T47D (cell line): ENCODE results near the gene CCDC80.
"Not testable (repeated sequence)": the region's sequence is repeated elsewhere in the genome, so short reads cannot be mapped to it uniquely, and the experiment has no call there.

Source experiments
- DNase-seq, 2 experiments: peaks; one replicate each; pipeline versions ENCODE4 v3.0.0 to v3.0.0-alpha.2; 2011 to 2012; ENCODE audit warnings: low read depth in 1 of 2, low spot score in 1 of 2
- JUND ChIP-seq: IDR thresholded peaks from 2 replicates; pipeline ENCODE4 v1.6.1; 2012; ENCODE audit warnings: low read depth
- in situ Hi-C: cut with HindIII; loops from 2 replicates; pipeline ENCODE4 v1.10.0; 2016; ENCODE audit warnings: low sequenced_read_pairs, low pct_unique_long_range_greater_than_20kb

The CCDC80 gene

DNA sequence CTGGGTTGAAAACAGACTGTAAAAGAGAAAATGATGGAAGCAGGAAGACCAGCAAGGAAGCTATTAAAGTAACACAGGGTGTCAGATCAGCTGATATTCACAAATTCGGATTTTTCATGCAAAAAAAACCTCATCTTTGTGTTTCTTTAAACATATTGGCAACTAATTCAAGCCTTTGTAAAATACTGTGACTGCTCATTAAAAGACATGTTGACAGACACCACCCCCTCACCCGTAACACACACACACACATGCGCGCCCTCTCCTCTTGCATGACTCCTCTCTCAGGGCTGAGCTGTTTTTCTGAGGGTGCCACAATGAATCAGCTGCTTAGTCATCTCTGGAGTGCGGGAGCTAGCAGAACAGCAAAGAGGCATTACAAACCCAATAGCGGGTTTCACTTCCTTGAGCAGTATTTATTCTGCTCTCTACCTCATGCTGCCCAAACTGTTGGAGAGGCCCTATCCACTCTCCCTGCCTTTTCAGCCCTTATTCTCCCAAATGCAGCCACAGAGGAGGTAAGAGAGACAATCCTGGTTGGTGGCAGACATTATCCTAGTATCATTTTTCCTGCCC, 35.8 kb upstream of the CCDC80 start:
- in situ Hi-C loops: no loop called here
- TF ChIP-seq JUND: no peak
- peak in 1 of 2 experiments; percentile 35 for DNase-seq

DNA sequence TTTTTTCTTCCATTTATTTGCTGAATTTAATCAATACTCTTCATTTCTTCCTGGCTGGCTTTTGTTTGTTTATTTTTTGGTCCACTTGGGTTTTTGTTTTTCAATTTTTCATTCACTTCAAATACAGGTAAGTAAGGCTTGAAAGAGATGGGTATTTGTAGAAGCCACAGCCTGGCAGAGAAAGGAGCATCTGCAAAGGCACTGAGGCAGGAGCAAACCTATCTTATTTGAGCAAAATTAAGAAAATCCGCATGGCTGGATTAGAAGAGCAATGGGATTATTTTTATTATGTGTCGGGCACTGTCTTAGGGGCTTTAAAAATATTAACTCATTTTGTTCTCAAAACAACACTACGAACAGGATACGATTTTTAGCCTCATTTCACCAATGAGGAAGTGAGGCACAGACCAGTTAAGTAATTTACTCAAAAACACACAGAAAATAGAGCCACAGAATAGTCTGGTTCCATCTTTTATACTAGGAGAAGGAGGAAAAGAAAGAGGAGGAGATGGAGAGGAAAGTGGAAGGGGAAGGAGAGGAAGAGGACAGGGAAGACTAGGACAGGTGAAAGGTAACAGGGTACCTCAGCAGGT, 35.1 kb upstream of the CCDC80 start:
- TF ChIP-seq JUND: no peak

DNA sequence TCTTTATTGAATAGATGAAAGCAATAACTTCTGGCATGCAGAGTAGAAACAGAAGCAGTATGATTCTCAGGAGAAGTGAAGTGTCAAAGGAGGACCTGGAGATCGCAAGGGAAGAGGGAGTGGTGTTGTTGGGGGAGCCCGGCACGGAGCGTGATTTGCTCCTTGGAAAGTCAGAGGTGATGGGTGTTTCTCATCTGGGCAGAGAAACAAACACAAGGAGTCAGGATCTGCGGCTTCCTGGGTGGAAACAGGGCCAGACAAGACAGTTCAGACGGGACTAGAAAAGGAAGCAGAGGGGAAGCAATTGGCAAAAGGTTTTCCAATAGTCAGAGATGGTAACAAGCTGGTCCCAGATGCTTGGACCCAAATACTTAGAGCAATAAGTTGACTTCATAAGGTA, 34.4 kb upstream of the CCDC80 start:
- no peak for DNase-seq
- TF ChIP-seq JUND: no peak
- in situ Hi-C loops: no loop called here

More for the DNA sequence above, 35.1 kb upstream of the CCDC80 start:
- in situ Hi-C loops: no loop called here
- no peak for DNase-seq

DNA sequence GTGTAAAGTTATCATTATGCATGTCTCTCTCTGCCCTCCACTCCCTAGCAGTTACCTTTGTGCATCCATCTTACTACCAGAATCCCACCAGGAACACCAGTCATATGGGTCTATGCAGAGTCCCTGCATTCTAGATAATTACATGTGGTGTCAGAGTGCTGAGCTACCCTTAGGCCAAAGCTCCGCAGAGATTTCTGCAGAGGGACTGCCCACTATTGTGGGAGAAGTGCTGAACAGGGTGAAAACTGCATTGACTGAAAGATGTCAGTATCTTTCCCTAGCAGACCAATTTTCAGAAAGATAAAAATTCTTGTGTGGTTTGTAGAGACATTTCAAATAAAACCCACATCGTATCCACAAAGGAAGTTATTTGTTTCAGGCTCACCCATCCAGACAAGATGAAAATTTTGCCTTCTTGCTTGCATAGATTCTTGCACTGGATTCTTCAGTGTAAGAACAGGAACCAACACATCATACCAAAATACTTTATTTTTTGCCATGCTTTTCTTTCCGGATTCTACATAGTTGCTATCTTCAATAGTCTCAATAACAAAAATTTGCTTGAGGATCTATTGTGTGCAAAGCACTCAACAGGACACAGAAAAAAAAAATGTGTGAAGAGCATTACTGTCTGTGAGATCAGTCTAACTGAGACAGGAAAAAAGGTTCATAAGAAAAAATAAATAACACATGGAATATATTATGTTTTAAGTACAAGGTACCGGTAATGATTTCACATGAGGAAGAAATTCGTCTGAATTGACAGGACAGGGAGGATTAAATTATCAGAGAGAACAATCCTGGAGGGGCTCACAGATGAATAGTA, 32.0 kb upstream of the CCDC80 start:
- TF ChIP-seq JUND: no peak
- DNase-seq: no peak
- in situ Hi-C loops: no loop called here

DNA sequence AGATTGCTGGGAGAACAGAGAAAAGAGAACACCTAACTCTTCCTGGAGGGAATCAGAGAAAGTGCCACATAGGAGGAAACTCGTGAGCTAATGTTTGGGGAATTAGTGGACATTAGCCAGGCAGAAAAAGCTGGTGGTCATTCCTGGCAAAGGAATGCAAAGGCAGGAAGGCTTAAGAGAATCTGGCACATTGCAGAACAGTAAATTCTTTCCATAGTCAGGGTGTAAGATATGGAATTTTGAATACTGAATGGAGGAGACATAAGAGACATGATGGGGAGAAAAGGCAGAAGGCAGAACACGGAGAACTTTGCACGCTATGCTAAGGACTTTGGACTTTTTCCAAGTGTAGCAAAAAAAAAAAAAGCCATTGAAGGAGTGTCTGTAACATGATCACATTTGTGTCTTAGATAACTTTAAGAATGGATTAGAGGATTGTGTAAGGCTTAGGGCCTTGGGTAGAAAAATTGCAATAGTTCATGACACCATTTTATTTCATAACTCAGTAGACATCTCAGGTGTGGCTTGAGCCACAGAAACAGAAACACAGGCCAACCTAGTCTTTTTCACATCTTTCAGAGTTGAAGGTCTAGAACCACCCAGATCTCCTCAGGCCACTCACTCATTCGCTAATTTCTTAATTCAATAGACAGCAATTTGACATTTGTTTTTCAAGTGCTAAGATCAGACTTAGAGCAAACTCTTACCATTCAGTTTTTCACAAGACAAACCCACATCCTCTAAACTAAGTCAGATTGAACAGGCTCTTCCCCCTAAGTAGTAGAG, 31.2 kb upstream of the CCDC80 start:
- no peak for TF ChIP-seq JUND
- in situ Hi-C loops: no loop called here
- no peak for DNase-seq

DNA sequence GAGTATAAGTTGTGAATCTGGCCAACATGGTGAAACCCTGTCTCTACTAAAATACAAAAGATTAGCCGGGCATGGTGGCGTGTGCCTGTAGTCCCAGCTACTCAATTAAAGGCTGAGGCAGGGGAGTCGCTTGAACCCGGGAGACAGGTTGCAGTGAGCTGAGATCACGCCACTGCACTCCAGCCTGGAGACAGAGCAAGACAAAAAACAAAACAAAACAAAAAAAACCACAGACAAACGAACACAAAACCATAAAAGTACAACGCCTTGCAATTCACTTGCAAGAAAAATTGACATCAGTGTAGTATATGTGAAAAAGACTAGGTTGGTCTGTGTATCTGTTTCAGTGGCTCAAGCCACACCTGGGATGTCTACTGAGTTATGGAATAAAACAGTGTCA, 29.9 kb upstream of the CCDC80 start:
- no peak for DNase-seq

DNA sequence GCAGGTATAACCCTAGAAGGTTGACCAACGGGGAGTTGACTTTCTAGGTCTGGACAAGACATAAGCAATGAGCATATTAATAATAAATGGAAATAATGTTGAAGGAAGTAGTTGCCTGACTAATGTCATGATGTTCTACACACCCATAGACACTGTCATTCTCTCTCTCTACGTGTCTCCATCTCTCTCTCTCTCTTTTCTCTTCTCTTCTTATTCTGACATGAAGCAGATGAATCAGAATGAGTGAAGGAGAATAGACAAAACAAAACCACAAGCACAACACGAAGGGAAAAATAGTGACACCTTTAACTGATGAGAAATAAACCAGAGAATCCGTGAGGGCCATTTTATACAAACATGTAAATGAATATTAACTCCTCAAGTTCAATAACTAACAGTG, 26.7 kb upstream of the CCDC80 start:
- DNase-seq: no peak
- in situ Hi-C loops: no loop called here
- no peak for TF ChIP-seq JUND

More for the DNA sequence above, 29.9 kb upstream of the CCDC80 start:
- TF ChIP-seq JUND: no peak
- in situ Hi-C loops: no loop called here

DNA sequence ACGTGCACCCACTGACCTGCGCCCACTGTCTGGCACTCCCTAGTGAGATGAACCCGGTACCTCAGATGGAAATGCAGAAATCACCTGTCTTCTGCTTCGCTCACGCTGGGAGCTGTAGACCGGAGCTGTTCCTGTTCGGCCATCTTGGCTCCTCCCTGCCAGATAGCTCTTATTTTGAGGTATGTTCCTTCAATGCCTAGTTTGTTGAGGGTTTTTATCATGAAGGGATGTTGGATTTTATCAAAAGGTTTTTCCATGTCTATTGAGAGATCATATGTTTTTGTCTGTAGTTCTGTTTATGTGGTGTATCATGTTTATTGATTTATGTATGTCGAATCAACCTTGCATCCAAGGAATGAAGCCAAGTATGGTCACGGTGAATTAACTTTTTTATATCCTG, 24.1 kb upstream of the CCDC80 start:
- in situ Hi-C loops, DNase-seq: not testable (repeated sequence)

DNA sequence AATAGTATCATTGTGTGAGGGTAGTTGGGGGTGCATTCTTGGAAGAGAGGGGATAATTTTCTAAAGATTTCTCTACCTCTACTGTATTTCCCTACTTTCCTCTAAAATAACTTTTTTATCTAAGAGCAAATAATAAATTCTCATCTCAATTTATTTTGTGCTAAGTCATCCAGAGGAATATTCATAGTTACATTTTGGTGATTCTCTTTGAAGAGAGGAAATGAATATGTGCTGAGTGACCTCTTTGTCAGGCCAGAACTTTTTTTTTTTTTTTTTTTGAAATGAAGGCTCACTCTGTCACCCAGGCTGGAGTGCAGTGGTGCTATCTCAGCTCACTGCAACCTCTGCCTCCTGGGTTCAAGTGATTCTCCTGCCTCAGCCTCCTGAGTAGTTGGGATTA, 15.1 kb upstream of the CCDC80 start:
- in situ Hi-C loops: no loop called here

DNA sequence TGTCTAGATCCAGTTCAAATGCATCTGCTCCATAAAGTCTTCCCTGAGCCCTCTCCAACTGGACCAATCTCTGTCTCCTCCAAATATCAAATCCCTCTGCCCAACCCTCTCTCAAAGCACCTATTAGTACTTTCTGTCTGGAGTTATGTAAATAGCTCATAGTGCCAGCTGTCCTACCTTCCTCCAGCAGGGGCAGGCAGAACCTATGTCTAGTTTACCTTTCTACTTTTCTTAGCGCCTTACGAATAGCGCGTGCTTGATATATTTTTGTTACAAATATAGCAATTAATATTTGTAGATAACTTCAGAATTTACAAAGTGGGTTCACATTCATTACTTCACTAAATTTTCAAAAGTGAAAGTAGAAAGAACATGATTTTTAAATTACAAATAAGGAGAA, 14.0 kb upstream of the CCDC80 start:
- TF ChIP-seq JUND: no peak
- peak in 1 of 2 experiments; percentile 68 for DNase-seq
- in situ Hi-C loops: no loop called here

More for the DNA sequence above, 15.1 kb upstream of the CCDC80 start:
- no peak for TF ChIP-seq JUND
- DNase-seq: no peak

DNA sequence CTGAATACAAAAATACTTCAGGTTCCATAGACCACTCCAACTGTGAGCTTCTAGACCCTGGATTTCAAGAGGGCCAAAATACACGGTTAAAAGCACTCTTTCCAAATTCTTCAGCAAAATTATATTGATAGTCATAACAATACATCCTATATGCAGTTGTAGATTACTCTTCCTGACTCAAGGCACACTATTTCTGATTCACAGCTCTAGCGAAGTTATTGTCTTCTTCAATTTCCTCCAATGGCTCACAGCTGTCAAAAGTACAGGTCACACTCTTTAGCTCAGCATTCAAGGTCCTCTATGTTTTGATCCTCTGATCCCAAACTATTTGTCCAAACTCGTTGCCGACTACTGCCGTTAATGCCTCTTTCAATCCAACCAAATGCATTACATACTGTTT, 13.5 kb upstream of the CCDC80 start:
- no peak for DNase-seq
- in situ Hi-C loops: no loop called here
- no peak for TF ChIP-seq JUND

DNA sequence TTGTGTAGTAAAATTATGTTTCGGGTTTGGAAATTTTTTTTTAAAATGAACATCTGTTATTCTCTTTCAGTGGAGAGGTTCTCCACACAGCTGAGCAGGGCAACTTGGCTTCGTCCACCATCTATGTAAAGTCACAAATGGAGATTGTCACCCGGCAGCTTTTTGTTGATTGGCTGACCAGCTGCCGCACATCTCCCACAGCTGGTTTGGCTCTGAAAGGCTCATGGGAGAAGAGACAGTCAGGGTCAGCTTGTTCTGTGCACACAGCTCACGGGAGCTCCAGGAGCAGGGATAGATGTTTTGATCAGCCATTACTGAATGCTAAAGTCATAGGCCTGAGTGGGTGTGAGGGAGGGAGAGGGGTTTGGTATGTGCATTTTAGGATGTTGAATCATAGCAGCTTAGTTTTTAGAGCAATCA, 12.9 kb upstream of the CCDC80 start:
- in situ Hi-C loops: no loop called here
- no peak for DNase-seq
- no peak for TF ChIP-seq JUND
